ENCODE measurements around the gene SCARF2.

The SCARF2 gene

GRCh38 chr22:20469110-20469868, 31.7 kb upstream of the SCARF2 start:
- no peak overlapping the region for H3K4me3 ChIP-seq (ENCODE audit: low read depth, low read length)
- TF ChIP-seq CTCF (IDR thresholded peaks at IDR 0.05; ENCODE audit: insufficient read depth, low read length, missing control alignments): no peak
- CTCF ChIA-PET: interaction anchor here (0.6 to 1.8 kb wide), 4 partner anchors 10 to 101 kb away, joined by 3 to 8 read pairs (median 5); no protein-coding TSS in a partner anchor
- no peak for DNase-seq (ENCODE audit: low read depth, low spot score)
- POLR2A ChIA-PET: no interaction called here

- no peak for TF ChIP-seq CTCF (IDR thresholded peaks at IDR 0.05; ENCODE audit: insufficient read depth, low read length, missing control alignments)
- H3K4me3 ChIP-seq (ENCODE audit: low read depth, low read length): no peak overlapping the region
- ChIA-PET POLR2A (no interaction called here), CTCF (no interaction called here)
- no peak for DNase-seq (ENCODE audit: low read depth, low spot score)
These were observed 29.2 kb upstream of the SCARF2 start for GRCh38 chr22:20466659-20467379.

GRCh38 chr22:20465759-20466077, 28.1 kb upstream of the SCARF2 start:
- no peak for TF ChIP-seq CTCF (IDR thresholded peaks at IDR 0.05; ENCODE audit: insufficient read depth, low read length, missing control alignments)
- H3K4me3 ChIP-seq (ENCODE audit: low read depth, low read length): no peak overlapping the region
- POLR2A ChIA-PET: no interaction called here
- CTCF ChIA-PET: interaction anchor here (0.7 to 3.8 kb wide), 3 partner anchors 8 to 101 kb away, joined by 3 to 20 read pairs (median 3); no protein-coding TSS in a partner anchor
- DNase-seq (ENCODE audit: low read depth, low spot score): no peak

DNA sequence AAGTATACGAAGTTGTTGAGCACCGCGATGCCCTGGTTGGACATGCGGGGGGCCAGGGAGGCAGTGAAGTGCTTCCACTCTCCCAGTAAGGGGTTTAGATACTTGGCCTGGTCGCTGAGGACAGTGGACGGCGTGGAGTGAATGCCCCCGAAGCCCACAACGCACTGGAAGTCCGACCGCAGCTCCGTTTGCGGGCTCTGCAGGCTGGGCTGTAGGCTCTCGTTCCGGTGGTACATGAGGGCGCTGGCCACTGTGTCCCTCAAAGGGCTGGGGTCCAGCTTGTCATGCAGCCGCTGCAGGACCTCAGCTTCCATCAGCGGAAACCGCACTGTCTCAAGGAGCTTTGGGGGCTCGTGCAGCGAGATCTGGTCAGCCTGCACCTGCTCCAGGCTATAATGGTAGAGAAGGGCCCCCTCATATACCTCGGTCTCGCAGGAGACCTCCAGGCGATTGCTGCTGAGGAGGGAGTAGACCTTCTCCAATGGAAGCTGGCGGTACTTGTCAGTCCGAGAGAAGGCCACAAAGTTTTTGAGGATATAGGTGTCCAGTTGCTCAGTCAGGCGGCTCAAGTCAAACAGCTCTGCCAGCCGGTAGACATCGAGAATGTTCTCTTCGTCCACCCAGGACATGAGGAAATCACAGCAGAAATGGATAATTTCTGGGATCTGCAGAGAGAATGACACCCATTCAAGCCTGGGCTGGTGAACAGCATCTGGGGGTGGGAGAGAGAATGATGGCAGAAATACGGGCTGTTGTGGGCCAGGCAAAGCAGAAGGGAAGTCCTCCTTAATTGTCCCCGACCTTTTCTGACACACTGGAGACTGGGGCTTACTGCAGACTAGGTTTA, 27.5 kb upstream of the SCARF2 start:
- no peak for DNase-seq (ENCODE audit: low read depth, low spot score)
- ChIA-PET CTCF (interaction anchor here (0.7 to 3.8 kb wide), 5 partner anchors 8 to 102 kb away, joined by 3 to 20 read pairs (median 3); no protein-coding TSS in a partner anchor), POLR2A (no interaction called here)
- TF ChIP-seq CTCF (IDR thresholded peaks at IDR 0.05; ENCODE audit: insufficient read depth, low read length, missing control alignments): no peak
- no peak overlapping the region for H3K4me3 ChIP-seq (ENCODE audit: low read depth, low read length)

DNA sequence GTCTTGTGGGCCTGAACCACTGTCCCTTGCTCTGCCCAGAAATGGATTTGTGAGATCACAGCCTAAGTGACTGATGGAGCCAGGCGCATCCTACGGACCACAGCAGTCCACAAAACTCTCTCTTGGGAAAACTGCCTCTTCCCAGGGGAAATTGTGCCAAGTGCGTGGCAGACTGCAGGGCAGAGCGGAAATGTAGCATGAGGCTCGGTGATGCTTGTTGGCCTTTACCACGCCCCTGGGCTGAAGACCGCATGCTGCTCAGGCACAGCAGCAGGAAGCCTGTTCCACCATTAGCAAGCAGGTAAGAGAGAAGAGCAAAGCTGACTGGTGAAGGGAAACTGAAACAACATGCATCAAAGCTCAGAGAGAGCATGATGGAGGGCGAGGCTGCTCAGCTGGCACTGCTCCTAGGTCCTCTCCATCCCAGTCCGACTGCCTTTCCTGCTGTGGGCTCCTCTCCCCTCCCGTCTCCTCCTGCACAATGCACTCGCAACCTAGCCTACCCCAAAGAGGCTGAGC, 26.5 kb upstream of the SCARF2 start:
- POLR2A ChIA-PET: no interaction called here
- TF ChIP-seq CTCF (IDR thresholded peaks at IDR 0.05; ENCODE audit: insufficient read depth, low read length, missing control alignments): no peak
- no peak for DNase-seq (ENCODE audit: low read depth, low spot score)
- CTCF ChIA-PET: interaction anchor here (0.6 to 6.4 kb wide), 7 partner anchors 8 to 65 kb away, joined by 3 to 50 read pairs (median 4); no protein-coding TSS in a partner anchor
- H3K4me3 ChIP-seq (ENCODE audit: low read depth, low read length): no peak overlapping the region
